Sigmoid colon (tissue), 7 donors: ENCODE results near the gene KCNIP4. TPM values are rescaled to one million over a fixed set of nuclear protein-coding genes. Genes with fewer than 3 reads are reported as not detected.
A peak's percentile ranks its signal among the peaks of the same experiment; 100 is the strongest.

Experiments
- DNase-seq: peaks from one replicate; pipeline ENCODE4 v3.0.0-alpha.2; 2019
- H3K27ac ChIP-seq, 4 donors: fragments of 200-600 bp; sonication (generic); one replicate each; pipeline ENCODE4 v1.5.1; 2016 to 2019; ENCODE audit warnings: mild to moderate bottlenecking in 1 of 4
- H3K27me3 ChIP-seq, 3 donors: fragments of 200-600 bp; sonication (generic); one replicate each; pipeline ENCODE4 v1.5.1; 2019; ENCODE audit warnings: mild to moderate bottlenecking in 1 of 3
- H3K36me3 ChIP-seq, 4 donors: fragments of 200-600 bp; sonication (generic); one replicate each; pipeline ENCODE4 v1.5.1; 2016 to 2019
- H3K4me1 ChIP-seq, 4 donors: fragments of 200-600 bp; sonication (generic); one replicate each; pipeline ENCODE4 v1.5.1; 2017 to 2019
- H3K4me3 ChIP-seq, 4 donors: fragments of 200-600 bp; sonication (generic); one replicate each; pipeline ENCODE4 v1.5.1; 2017 to 2019; ENCODE audit warnings: mild to moderate bottlenecking in 2 of 4, moderate library complexity in 1 of 4
- H3K9me3 ChIP-seq, 4 donors: fragments of 200-600 bp in 3 of 4; sonication (generic) in 3 of 4; one replicate each; pipeline versions ENCODE4 v1.5.1 to v1.6.1; 2013 to 2019
- EP300 ChIP-seq, 4 donors: sonication (generic); formaldehyde crosslinking; IDR thresholded peaks; one replicate each; pipeline ENCODE4 v1.6.1; 2017; ENCODE audit warnings: antibody characterized with exemption in 4 of 4
- POLR2A ChIP-seq, 2 donors: fragments of 450-650 bp; IDR thresholded peaks; one replicate each; pipeline ENCODE4 v1.6.1; 2016; ENCODE audit warnings: antibody characterized with exemption in 2 of 2, mild to moderate bottlenecking in 2 of 2, moderate library complexity in 2 of 2
- POLR2AphosphoS5 ChIP-seq, 4 donors: sonication (generic); formaldehyde crosslinking; IDR thresholded peaks; one replicate each; pipeline ENCODE4 v1.6.1; 2017; ENCODE audit warnings: antibody characterized with exemption in 4 of 4
- WGBS, 2 donors: extraction: QIAGEN DNeasy Blood & Tissue Kit; methylation state at CpG; one replicate each; pipeline ENCODE4 v1.1.7; 2013; 5-methylcytosine and 5-hydroxymethylcytosine counted together
- intact Hi-C: fragments of 100-400 bp; cut with DNase I; formaldehyde crosslinking; loops from one replicate; pipeline ENCODE4 v1.15.1; 2023
- polyA plus RNA-seq, 3 donors: library from polyadenylated mRNA; stranded (reverse); fragments of 200-250 nt; gene quantifications; one replicate each; pipeline ENCODE4 v1.2.3, GENCODE V29; 2013
- total RNA-seq, 4 donors: library from RNA; depleted of rRNA; stranded (reverse); fragments of >200 nt; gene quantifications; one replicate each; pipeline ENCODE4 v1.1.0, GENCODE V29; 2016
- TF ChIP-seq, protein P1 (sequence below), 4 experiments: fragments of 450-650 bp in 3 of 4; fragments of 200-600 bp in 1 of 4; IDR thresholded peaks; one replicate each; pipeline ENCODE4 v1.5.1; 2016 to 2019; ENCODE audit warnings: antibody characterized with exemption in 4 of 4, mild to moderate bottlenecking in 3 of 4, moderate library complexity in 2 of 4
- donor health status: healthy with polysubstance abuse.
- donor health status: Bipolar disorder and iron deficiency.
- donor health status: healthy.

The KCNIP4 gene
- total and polyA plus RNA-seq, 7 donors, result 0.60 to 28.5 (median 14.0) TPM; not detected in 1

DNA sequence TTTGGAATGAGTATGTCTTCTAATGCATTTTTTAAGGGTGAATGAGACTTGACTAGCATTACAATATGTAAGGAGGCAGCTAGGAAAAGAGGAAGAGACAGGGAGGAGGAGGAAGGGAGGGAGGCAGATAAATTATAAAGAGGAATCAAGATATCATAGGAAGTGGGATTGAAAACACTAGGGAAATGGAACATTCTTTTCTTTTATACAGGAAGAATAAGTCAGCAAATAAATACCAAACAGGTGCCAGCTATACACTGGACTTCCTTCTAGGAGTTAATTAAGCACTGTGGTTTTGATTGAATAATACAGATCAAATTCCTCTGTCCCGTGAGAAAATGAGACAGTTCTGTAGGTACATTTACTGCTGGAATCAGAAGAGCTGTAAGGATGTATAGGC lies 1169.7 kb downstream of the KCNIP4 start:
- TF ChIP-seq EP300 (IDR thresholded peaks at IDR 0.05), result no peak
- no peak for TF ChIP-seq POLR2AphosphoS5 (IDR thresholded peaks at IDR 0.05)
- TF ChIP-seq, protein P1, sequence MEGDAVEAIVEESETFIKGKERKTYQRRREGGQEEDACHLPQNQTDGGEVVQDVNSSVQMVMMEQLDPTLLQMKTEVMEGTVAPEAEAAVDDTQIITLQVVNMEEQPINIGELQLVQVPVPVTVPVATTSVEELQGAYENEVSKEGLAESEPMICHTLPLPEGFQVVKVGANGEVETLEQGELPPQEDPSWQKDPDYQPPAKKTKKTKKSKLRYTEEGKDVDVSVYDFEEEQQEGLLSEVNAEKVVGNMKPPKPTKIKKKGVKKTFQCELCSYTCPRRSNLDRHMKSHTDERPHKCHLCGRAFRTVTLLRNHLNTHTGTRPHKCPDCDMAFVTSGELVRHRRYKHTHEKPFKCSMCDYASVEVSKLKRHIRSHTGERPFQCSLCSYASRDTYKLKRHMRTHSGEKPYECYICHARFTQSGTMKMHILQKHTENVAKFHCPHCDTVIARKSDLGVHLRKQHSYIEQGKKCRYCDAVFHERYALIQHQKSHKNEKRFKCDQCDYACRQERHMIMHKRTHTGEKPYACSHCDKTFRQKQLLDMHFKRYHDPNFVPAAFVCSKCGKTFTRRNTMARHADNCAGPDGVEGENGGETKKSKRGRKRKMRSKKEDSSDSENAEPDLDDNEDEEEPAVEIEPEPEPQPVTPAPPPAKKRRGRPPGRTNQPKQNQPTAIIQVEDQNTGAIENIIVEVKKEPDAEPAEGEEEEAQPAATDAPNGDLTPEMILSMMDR (IDR thresholded peaks at IDR 0.05), result no peak
- no peaks in the 10 kb centered on the region for H3K27me3 ChIP-seq
- peaks cover 0 to 19% (median 2%) of the 10 kb centered on the region in 4 donors for H3K9me3 ChIP-seq
- H3K4me3 ChIP-seq, result no peak overlapping the region
- no peak for DNase-seq
- intact Hi-C loops, result loop anchor here (10.0 kb wide), 1 partner anchor 206 kb away; no protein-coding TSS in a partner anchor
- H3K36me3 ChIP-seq, result no peaks in the 10 kb centered on the region
- H3K4me1 ChIP-seq, result peaks cover 0 to 15% (median 7%) of the 10 kb centered on the region in 4 donors
- H3K27ac ChIP-seq, result no peak overlapping the region
- 60 to 83% methylated on average over 1 of the region's 1 CpG for WGBS, 2 donors

DNA sequence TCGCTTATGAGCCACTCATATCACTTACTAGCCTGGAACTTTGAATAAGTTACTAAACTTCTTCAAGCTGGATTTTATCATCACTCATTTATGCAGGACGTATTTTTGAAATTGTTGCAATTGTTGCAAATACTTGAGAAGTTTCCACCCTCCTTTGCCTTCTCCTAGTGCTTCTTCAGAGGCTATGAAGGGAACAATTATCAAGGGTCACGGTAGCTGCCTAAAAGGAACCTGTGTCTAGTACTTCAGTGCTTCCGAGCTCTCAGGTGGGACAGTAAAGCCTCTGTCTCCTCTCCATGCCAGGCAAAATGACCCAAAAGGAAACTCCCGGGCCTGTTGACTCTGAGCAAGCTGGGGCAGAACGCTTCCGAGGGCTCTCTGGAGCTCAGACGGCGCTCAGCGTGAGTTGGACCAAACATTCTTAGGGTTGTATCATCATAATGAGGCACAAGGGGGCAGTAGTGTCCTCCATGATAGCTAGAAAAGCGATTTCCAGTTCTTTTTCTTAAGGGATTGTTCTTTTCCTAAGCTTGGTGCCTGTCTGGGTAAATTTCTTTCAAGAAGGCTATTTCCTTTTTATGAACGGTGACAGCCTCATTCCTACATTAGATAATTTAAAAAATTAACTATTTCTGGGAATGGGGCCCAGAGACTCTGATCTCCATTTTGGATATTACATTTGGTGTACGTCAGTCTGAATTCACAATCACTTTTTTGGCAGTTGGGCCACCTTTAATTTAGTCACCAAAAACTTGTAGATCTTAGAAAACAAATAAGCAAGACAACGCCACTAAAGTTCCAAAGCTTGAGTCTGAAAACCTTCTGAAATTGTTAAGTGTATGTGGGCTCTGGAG lies 1175.2 kb downstream of the KCNIP4 start:
- H3K9me3 ChIP-seq, result no peaks in the 10 kb centered on the region
- 29 to 35% methylated on average over 14 of the region's 14 CpGs for WGBS, 2 donors
- no peaks in the 10 kb centered on the region for H3K36me3 ChIP-seq
- H3K4me3 ChIP-seq, result no peak overlapping the region
- peaks cover 0 to 24% (median 13%) of the 10 kb centered on the region in 4 donors for H3K4me1 ChIP-seq
- H3K27ac ChIP-seq, result peak overlapping the region in 2 of 4 donors; percentile 20
- intact Hi-C loops, result loop anchor here (2.0 to 10.0 kb wide), 2 partner anchors 211 to 697 kb away; no protein-coding TSS in a partner anchor
- TF ChIP-seq, protein P1 (IDR thresholded peaks at IDR 0.05), result peak; percentile 59 to 78 (median 66)
- no peak for TF ChIP-seq EP300 (IDR thresholded peaks at IDR 0.05)
- DNase-seq, result peak; percentile 71
- no peaks in the 10 kb centered on the region for H3K27me3 ChIP-seq

DNA sequence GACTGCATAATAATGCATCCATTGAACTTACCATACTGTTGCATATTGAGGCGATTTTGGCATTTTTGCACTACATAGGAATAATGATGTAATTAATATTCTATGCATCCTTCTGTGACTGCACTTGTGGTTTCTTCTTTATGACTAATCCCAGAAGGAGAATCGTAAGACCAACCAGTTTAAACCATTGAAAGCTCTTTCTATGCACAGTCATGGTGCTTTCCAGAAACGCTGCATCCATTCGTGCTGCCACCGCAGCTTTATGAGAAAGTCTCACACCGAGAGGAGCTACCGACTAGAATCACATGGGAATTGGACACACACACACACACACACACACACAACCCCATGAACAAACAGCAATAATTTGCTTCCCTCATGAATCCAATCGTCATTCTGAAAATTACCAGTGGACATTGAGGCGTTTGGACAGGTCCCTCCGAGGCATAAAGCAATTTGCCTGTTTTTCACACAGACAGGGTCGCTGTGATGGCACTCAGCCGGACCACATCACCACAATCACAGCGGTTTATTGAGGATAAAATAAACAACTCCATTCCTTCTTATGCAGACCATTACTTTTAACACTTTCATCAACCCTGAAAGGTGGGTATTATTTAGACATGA lies 1184.1 kb downstream of the KCNIP4 start:
- Histone ChIP-seq H3K27ac (no peak overlapping the region), H3K36me3 (no peaks in the 10 kb centered on the region), H3K4me1 (no peaks in the 10 kb centered on the region), H3K27me3 (no peaks in the 10 kb centered on the region), H3K4me3 (no peak overlapping the region), H3K9me3 (no peaks in the 10 kb centered on the region)
- no peak for DNase-seq
- intact Hi-C loops, result no loop called here
- TF ChIP-seq POLR2A (IDR thresholded peaks at IDR 0.05) (no peak), POLR2AphosphoS5 (IDR thresholded peaks at IDR 0.05) (no peak)
- 74 to 83% methylated on average over 13 of the region's 13 CpGs for WGBS, 2 donors

DNA sequence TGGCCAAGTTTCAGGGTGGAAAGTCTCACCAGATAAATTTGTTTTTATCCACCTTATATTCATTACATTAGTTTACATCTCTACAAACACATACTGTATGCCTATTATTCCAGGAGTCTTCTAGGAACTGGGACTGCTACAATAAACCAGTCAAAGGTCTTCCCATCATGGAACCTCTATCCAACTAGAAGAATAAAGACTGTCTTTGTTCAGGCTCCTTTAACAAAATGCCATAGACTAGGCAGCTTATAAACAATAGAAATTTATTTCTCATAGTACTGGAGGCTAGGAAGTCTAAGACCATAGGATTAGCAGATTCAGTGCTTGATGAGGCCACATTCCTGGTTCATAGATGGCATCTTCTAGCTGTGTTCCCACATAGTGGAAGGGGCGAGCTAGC lies 1186.7 kb downstream of the KCNIP4 start:
- no peaks in the 10 kb centered on the region for H3K4me1 ChIP-seq
- TF ChIP-seq POLR2AphosphoS5 (IDR thresholded peaks at IDR 0.05) (no peak), EP300 (IDR thresholded peaks at IDR 0.05) (no peak), POLR2A (IDR thresholded peaks at IDR 0.05) (no peak)
- TF ChIP-seq, protein P1 (IDR thresholded peaks at IDR 0.05), result no peak
- no peaks in the 10 kb centered on the region for H3K27me3 ChIP-seq
- no peak for DNase-seq
- no peaks in the 10 kb centered on the region for H3K36me3 ChIP-seq
- intact Hi-C loops, result no loop called here
- 90 to 95% methylated on average over 1 of the region's 1 CpG for WGBS, 2 donors
- H3K27ac ChIP-seq, result no peak overlapping the region
- no peaks in the 10 kb centered on the region for H3K9me3 ChIP-seq
- no peak overlapping the region for H3K4me3 ChIP-seq

DNA sequence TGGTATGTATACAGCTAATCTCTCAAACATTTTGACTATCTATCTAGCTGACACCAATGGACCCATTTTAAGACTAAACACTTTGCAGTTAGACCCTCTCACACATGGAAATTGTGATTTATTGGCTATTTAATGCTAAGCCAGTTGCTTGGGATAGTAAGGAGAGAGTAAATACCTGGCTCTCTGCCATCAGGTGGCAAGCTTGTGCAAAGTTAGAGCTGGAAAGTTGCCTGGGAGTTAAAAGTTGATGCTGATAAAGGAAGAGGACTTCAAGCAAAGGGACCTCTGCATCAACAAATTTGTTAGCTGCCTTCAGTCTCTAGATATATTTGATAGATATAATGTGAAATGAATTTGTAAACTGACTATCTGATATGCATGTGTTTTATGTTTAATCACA lies 1187.2 kb downstream of the KCNIP4 start:
- Histone ChIP-seq H3K27ac (no peak overlapping the region), H3K36me3 (no peaks in the 10 kb centered on the region), H3K4me3 (no peak overlapping the region), H3K4me1 (no peaks in the 10 kb centered on the region), H3K9me3 (no peaks in the 10 kb centered on the region), H3K27me3 (no peaks in the 10 kb centered on the region)
- DNase-seq, result no peak
- TF ChIP-seq POLR2A (IDR thresholded peaks at IDR 0.05) (no peak), POLR2AphosphoS5 (IDR thresholded peaks at IDR 0.05) (no peak), EP300 (IDR thresholded peaks at IDR 0.05) (no peak)
- intact Hi-C loops, result no loop called here
